ENCODE data around the gene MGAT4B.

DNA sequence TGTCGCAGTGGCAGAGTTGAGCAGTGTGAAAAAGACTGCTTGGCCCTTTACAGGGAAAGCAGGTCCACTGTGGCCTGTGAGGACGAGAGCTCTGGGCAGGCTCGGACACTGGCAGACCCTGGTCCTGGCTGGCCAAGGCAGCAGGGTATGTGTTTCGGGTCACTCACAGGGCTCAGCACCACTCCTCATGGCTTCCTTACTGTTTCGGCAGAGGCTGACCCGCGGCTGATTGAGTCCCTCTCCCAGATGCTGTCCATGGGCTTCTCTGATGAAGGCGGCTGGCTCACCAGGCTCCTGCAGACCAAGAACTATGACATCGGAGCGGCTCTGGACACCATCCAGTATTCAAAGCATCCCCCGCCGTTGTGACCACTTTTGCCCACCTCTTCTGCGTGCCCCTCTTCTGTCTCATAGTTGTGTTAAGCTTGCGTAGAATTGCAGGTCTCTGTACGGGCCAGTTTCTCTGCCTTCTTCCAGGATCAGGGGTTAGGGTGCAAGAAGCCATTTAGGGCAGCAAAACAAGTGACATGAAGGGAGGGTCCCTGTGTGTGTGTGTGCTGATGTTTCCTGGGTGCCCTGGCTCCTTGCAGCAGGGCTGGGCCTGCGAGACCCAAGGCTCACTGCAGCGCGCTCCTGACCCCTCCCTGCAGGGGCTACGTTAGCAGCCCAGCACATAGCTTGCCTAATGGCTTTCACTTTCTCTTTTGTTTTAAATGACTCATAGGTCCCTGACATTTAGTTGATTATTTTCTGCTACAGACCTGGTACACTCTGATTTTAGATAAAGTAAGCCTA lies 29.8 kb upstream of the MGAT4B start:
- TF ChIP-seq POLR2A (IDR thresholded peaks at IDR 0.05; ENCODE audit: low read depth, low read length) (no peak; the same call in none of the 2 replicates), PAX5 (IDR thresholded peaks at IDR 0.05; ENCODE audit: insufficient read depth, low read length, severe bottlenecking) (no peak), TAF1 (IDR thresholded peaks at IDR 0.05; ENCODE audit: low read depth, low read length) (no peak)

Data from GM12891 (cell line).